ENCODE measurements around the gene SMG6.

DNA sequence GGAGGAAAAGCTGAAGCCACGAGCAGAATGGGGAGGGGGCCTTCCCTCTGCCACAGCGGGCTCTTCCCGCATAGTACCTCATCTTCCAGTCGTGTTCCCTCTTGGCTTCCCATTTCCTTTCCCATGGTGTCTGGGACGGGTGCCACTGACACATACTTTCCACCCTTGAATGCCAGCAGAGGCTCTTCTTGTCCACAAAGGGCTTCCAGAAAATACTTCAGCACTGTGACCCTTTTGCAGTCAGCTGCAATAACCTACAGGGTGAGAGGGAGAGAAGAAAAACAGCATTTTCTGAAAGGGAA is 218.0 kb downstream of the SMG6 start:
- TF ChIP-seq CEBPB (IDR thresholded peaks at IDR 0.05) = no peak
- TF ChIP-seq, protein P1, sequence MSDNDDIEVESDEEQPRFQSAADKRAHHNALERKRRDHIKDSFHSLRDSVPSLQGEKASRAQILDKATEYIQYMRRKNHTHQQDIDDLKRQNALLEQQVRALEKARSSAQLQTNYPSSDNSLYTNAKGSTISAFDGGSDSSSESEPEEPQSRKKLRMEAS (IDR thresholded peaks at IDR 0.05) = no peak
- TF ChIP-seq TCF12 (IDR thresholded peaks at IDR 0.05; ENCODE audit: low read depth) = no peak
- TF ChIP-seq, protein P2, sequence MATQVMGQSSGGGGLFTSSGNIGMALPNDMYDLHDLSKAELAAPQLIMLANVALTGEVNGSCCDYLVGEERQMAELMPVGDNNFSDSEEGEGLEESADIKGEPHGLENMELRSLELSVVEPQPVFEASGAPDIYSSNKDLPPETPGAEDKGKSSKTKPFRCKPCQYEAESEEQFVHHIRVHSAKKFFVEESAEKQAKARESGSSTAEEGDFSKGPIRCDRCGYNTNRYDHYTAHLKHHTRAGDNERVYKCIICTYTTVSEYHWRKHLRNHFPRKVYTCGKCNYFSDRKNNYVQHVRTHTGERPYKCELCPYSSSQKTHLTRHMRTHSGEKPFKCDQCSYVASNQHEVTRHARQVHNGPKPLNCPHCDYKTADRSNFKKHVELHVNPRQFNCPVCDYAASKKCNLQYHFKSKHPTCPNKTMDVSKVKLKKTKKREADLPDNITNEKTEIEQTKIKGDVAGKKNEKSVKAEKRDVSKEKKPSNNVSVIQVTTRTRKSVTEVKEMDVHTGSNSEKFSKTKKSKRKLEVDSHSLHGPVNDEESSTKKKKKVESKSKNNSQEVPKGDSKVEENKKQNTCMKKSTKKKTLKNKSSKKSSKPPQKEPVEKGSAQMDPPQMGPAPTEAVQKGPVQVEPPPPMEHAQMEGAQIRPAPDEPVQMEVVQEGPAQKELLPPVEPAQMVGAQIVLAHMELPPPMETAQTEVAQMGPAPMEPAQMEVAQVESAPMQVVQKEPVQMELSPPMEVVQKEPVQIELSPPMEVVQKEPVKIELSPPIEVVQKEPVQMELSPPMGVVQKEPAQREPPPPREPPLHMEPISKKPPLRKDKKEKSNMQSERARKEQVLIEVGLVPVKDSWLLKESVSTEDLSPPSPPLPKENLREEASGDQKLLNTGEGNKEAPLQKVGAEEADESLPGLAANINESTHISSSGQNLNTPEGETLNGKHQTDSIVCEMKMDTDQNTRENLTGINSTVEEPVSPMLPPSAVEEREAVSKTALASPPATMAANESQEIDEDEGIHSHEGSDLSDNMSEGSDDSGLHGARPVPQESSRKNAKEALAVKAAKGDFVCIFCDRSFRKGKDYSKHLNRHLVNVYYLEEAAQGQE (IDR thresholded peaks at IDR 0.05; ENCODE audit: low read depth) = no peak
- TF ChIP-seq EP300 (IDR thresholded peaks at IDR 0.05; ENCODE audit: borderline replicate concordance) = no peak
- no peak for TF ChIP-seq CREB1 (IDR thresholded peaks at IDR 0.05; ENCODE audit: low read depth)
- no peak for TF ChIP-seq YY1 (IDR thresholded peaks at IDR 0.05; ENCODE audit: low read depth)
- TF ChIP-seq, protein P3, sequence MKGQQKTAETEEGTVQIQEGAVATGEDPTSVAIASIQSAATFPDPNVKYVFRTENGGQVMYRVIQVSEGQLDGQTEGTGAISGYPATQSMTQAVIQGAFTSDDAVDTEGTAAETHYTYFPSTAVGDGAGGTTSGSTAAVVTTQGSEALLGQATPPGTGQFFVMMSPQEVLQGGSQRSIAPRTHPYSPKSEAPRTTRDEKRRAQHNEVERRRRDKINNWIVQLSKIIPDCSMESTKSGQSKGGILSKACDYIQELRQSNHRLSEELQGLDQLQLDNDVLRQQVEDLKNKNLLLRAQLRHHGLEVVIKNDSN (IDR thresholded peaks at IDR 0.05) = no peak
- TF ChIP-seq TAF1 (IDR thresholded peaks at IDR 0.05; ENCODE audit: low read depth) = no peak
- no peak for TF ChIP-seq ZBTB7A (IDR thresholded peaks at IDR 0.05; ENCODE audit: low read depth)
- TF ChIP-seq RAD21 (IDR thresholded peaks at IDR 0.05; ENCODE audit: low read depth) = no peak
- no peak for TF ChIP-seq EGR1 (IDR thresholded peaks at IDR 0.05)
- no peak for TF ChIP-seq FOXM1 (IDR thresholded peaks at IDR 0.05; ENCODE audit: borderline replicate concordance, low read depth)
- no peak for TF ChIP-seq NFIC (IDR thresholded peaks at IDR 0.05)

Measured in Ishikawa (cell line).